ENCODE measurements around the gene GOSR1.

DNA sequence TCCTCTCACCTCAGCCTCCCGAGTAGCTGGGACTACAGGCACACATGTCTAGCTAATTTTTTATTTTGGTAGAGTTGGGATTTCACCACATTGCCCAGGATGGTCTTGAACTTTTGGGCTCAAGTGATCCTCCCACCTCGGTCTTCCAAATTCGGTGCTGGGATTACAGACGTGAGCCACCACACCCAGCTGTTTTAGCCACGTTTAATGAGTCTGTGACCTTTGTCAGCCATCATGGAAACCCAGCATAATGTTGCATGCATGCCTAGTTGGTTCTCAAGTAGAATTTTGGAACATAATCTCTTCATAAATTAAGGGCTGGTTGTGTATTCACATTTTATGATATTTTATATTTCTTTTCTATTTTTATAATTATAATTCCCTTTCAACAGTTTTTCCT lies 42.0 kb downstream of the GOSR1 start:
- TF ChIP-seq POLR2A (IDR thresholded peaks at IDR 0.05; ENCODE audit: low read depth, low read length) (no peak), FOS (IDR thresholded peaks at IDR 0.05; ENCODE audit: borderline replicate concordance, insufficient read depth, low read length) (no peak), EZH2 (IDR thresholded peaks at IDR 0.05; ENCODE audit: borderline replicate concordance, low read depth, low read length, severe bottlenecking) (no peak), POLR2AphosphoS5 (IDR thresholded peaks at IDR 0.05; ENCODE audit: insufficient read depth, low read depth, low read length) (no peak), JUN (IDR thresholded peaks at IDR 0.05; ENCODE audit: borderline replicate concordance, insufficient read depth, insufficient read length, low read depth) (no peak)
- TF ChIP-seq, protein P1, sequence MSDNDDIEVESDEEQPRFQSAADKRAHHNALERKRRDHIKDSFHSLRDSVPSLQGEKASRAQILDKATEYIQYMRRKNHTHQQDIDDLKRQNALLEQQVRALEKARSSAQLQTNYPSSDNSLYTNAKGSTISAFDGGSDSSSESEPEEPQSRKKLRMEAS (IDR thresholded peaks at IDR 0.05; ENCODE audit: insufficient read depth, insufficient read length) = no peak
- TF ChIP-seq, protein P2, sequence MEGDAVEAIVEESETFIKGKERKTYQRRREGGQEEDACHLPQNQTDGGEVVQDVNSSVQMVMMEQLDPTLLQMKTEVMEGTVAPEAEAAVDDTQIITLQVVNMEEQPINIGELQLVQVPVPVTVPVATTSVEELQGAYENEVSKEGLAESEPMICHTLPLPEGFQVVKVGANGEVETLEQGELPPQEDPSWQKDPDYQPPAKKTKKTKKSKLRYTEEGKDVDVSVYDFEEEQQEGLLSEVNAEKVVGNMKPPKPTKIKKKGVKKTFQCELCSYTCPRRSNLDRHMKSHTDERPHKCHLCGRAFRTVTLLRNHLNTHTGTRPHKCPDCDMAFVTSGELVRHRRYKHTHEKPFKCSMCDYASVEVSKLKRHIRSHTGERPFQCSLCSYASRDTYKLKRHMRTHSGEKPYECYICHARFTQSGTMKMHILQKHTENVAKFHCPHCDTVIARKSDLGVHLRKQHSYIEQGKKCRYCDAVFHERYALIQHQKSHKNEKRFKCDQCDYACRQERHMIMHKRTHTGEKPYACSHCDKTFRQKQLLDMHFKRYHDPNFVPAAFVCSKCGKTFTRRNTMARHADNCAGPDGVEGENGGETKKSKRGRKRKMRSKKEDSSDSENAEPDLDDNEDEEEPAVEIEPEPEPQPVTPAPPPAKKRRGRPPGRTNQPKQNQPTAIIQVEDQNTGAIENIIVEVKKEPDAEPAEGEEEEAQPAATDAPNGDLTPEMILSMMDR (IDR thresholded peaks at IDR 0.05; ENCODE audit: extremely low read depth in 1 of 2, insufficient read depth in 1 of 2, low read depth in 1 of 2, low read length in 2 of 2) = no peak
